ENCODE results near the gene C11orf16.

Gene C11orf16

DNA sequence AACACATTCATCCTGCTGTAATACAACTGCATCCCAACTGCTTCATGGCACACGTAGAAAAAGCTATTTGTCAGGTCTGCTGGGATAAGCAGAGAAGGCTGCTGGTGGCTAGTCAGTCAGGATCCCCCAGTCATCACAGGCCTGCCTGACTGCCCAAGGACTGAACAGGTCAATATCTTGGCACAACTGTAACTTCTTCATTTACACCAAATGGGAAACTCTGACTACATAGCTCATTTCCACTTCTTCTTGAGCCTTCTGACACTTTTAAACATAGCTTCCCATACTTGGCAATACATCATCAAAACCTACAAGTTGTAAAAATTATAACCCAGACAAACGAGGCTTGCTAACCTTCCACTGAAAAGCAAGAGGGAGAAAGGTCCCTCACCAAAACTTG lies 28.7 kb upstream of the C11orf16 start:
- TF ChIP-seq, protein P1, sequence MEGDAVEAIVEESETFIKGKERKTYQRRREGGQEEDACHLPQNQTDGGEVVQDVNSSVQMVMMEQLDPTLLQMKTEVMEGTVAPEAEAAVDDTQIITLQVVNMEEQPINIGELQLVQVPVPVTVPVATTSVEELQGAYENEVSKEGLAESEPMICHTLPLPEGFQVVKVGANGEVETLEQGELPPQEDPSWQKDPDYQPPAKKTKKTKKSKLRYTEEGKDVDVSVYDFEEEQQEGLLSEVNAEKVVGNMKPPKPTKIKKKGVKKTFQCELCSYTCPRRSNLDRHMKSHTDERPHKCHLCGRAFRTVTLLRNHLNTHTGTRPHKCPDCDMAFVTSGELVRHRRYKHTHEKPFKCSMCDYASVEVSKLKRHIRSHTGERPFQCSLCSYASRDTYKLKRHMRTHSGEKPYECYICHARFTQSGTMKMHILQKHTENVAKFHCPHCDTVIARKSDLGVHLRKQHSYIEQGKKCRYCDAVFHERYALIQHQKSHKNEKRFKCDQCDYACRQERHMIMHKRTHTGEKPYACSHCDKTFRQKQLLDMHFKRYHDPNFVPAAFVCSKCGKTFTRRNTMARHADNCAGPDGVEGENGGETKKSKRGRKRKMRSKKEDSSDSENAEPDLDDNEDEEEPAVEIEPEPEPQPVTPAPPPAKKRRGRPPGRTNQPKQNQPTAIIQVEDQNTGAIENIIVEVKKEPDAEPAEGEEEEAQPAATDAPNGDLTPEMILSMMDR (IDR thresholded peaks at IDR 0.05; ENCODE audit: low read length), result no peak
- no peak for TF ChIP-seq EZH2 (IDR thresholded peaks at IDR 0.05; ENCODE audit: borderline replicate concordance, low read length)
- Histone ChIP-seq H3F3A (ENCODE audit: insufficient read depth, low read length) (no peaks in the 10 kb centered on the region), H3K27ac (ENCODE audit: low read depth, low read length, poor library complexity, severe bottlenecking) (no peak overlapping the region), H3K9me2 (ENCODE audit: low read depth, low read length) (no peaks in the 10 kb centered on the region), H3K4me3 (ENCODE audit: low read depth, low read length, poor library complexity, severe bottlenecking) (no peak overlapping the region), H3K4me2 (ENCODE audit: low read length) (no peak overlapping the region), H4K20me1 (ENCODE audit: insufficient read depth, low read length) (no peaks in the 10 kb centered on the region), H3K4me1 (ENCODE audit: insufficient read depth, low read length, severe bottlenecking) (peaks cover 32% of the 10 kb centered on the region), H3K79me2 (ENCODE audit: insufficient read depth, low read length) (peaks cover 33% of the 10 kb centered on the region), H2AFZ (ENCODE audit: low read length) (no peak overlapping the region), H3K9me3 (ENCODE audit: low read length) (no peaks in the 10 kb centered on the region), H3K9ac (ENCODE audit: low read length) (no peak overlapping the region), H3K27me3 (ENCODE audit: insufficient read depth, low read length) (no peaks in the 10 kb centered on the region), H3K36me3 (ENCODE audit: insufficient read depth, low read length) (peaks cover 5% of the 10 kb centered on the region; the same call in 1 of the 2 replicates)

DNA sequence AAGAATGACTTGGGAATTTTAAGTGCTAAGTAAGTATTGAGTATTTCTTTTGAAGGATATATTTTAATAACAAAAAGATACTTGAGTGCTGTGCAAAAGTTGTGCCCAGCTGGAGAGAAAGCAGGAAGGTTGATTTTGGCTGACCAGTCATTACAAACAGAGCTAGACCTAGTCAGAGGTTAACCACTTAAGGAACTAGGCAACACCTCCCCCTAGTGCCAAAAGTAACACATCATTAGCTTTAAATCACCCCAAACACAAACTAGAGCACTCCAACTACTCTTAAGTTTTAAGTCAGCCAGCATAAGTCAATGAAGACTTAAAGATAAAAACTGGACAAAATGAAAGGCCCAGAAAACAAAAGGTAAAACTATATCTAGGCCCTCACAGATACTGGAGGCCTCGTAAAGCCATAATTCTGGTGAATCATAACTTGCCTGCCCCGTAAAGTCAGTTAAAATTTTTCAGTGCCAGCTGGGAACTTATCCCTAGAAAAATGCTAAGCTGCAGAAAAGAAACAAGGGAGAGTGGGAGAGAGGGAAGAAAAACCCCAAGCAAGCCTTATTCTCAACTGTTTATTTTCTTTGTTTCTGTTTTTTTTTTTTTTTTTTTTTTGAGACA lies 26.9 kb upstream of the C11orf16 start:
- H3F3A ChIP-seq (ENCODE audit: insufficient read depth, low read length), result no peaks in the 10 kb centered on the region
- TF ChIP-seq, protein P1 (IDR thresholded peaks at IDR 0.05; ENCODE audit: low read length), result peak; percentile 68
- no peak for TF ChIP-seq EZH2 (IDR thresholded peaks at IDR 0.05; ENCODE audit: borderline replicate concordance, low read length)
- no peaks in the 10 kb centered on the region for H3K9me3 ChIP-seq (ENCODE audit: low read length)
- no peaks in the 10 kb centered on the region for H3K27me3 ChIP-seq (ENCODE audit: insufficient read depth, low read length)
- peaks cover 13% of the 10 kb centered on the region for H3K36me3 ChIP-seq (ENCODE audit: insufficient read depth, low read length)
- no peak overlapping the region for H2AFZ ChIP-seq (ENCODE audit: low read length)
- H3K4me1 ChIP-seq (ENCODE audit: insufficient read depth, low read length, severe bottlenecking), result peaks cover 20% of the 10 kb centered on the region
- H4K20me1 ChIP-seq (ENCODE audit: insufficient read depth, low read length), result no peaks in the 10 kb centered on the region
- H3K27ac ChIP-seq (ENCODE audit: low read depth, low read length, poor library complexity, severe bottlenecking), result no peak overlapping the region
- H3K9me2 ChIP-seq (ENCODE audit: low read depth, low read length), result no peaks in the 10 kb centered on the region
- H3K79me2 ChIP-seq (ENCODE audit: insufficient read depth, low read length), result peaks cover 33% of the 10 kb centered on the region
- no peak overlapping the region for H3K4me3 ChIP-seq (ENCODE audit: low read depth, low read length, poor library complexity, severe bottlenecking)
- H3K4me2 ChIP-seq (ENCODE audit: low read length), result no peak overlapping the region
- no peak overlapping the region for H3K9ac ChIP-seq (ENCODE audit: low read length)

DNA sequence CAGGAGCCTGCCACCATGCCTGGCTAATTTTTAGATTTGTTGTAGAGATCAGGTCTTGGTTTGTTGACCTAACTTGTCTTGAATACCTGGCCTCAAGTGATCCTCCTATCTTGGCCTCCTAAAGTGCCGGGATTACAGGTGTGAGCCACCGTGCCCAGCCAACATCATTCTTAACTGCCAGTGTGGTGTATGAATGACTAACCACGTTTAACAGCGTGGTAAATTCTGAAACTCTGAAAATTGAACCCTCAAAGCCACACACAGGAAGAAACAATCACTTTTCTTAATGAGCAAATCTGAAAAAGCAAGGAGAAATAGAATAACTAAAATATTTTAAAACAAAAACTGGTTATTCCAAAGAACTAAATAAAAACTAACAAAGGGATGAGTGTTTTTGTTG lies 24.1 kb upstream of the C11orf16 start:
- peaks cover 14% of the 10 kb centered on the region; the same call in 1 of the 2 replicates for H3K79me2 ChIP-seq (ENCODE audit: insufficient read depth, low read length)
- H3K36me3 ChIP-seq (ENCODE audit: insufficient read depth, low read length), result peaks cover 36% of the 10 kb centered on the region

More for the DNA sequence above, 24.1 kb upstream of the C11orf16 start:
- H3K4me1 ChIP-seq (ENCODE audit: insufficient read depth, low read length, severe bottlenecking), result peaks cover 4% of the 10 kb centered on the region
- H3K4me3 ChIP-seq (ENCODE audit: low read depth, low read length, poor library complexity, severe bottlenecking), result no peak overlapping the region
- no peaks in the 10 kb centered on the region for H3F3A ChIP-seq (ENCODE audit: insufficient read depth, low read length)
- H2AFZ ChIP-seq (ENCODE audit: low read length), result no peak overlapping the region
- no peak overlapping the region for H3K9ac ChIP-seq (ENCODE audit: low read length)
- H3K9me2 ChIP-seq (ENCODE audit: low read depth, low read length), result no peaks in the 10 kb centered on the region
- no peaks in the 10 kb centered on the region for H3K27me3 ChIP-seq (ENCODE audit: insufficient read depth, low read length)
- no peaks in the 10 kb centered on the region for H4K20me1 ChIP-seq (ENCODE audit: insufficient read depth, low read length)
- no peak overlapping the region for H3K27ac ChIP-seq (ENCODE audit: low read depth, low read length, poor library complexity, severe bottlenecking)
- no peaks in the 10 kb centered on the region for H3K9me3 ChIP-seq (ENCODE audit: low read length)
- no peak overlapping the region for H3K4me2 ChIP-seq (ENCODE audit: low read length)
- TF ChIP-seq, protein P1 (IDR thresholded peaks at IDR 0.05; ENCODE audit: low read length), result no peak
- no peak for TF ChIP-seq EZH2 (IDR thresholded peaks at IDR 0.05; ENCODE audit: borderline replicate concordance, low read length)

All from OCI-LY1 (cell line).